GM19468 (cell line): Measurements from ENCODE around the gene F10.

Source experiments
- ATAC-seq: cut with Tn5 transposase; IDR thresholded peaks from one replicate; pipeline ENCODE4 v1.9.1; 2021; ENCODE audit warnings: mild to moderate bottlenecking, moderate library complexity, moderate number of reproducible peaks; ENCODE audit not compliant: unreplicated experiment; ENCODE audit errors: extremely low read depth

The F10 gene

GRCh38 chr13:113184568-113185440, 62.2 kb downstream of the F10 start:
- ATAC-seq, result no peak

GRCh38 chr13:113186061-113186900, 63.7 kb downstream of the F10 start:
- ATAC-seq, result peak; percentile 78

- ATAC-seq, result no peak
These were observed 64.7 kb downstream of the F10 start for GRCh38 chr13:113187263-113187669.

GRCh38 chr13:113187883-113188665, 65.5 kb downstream of the F10 start:
- ATAC-seq, result no peak

- ATAC-seq, result no peak
These were observed 67.6 kb downstream of the F10 start for GRCh38 chr13:113190181-113190580.

- ATAC-seq, result no peak
These were observed 69.7 kb downstream of the F10 start for GRCh38 chr13:113192279-113192678.

- ATAC-seq, result no peak
These were observed 70.3 kb downstream of the F10 start for GRCh38 chr13:113192902-113193301.

- ATAC-seq, result no peak
These were observed 72.8 kb downstream of the F10 start for GRCh38 chr13:113195360-113195759.

- ATAC-seq, result no peak
These were observed 74.6 kb downstream of the F10 start for GRCh38 chr13:113196970-113197737.
